HG03135 (cell line): ENCODE measurements around the gene IHH.
A peak's percentile ranks its signal among the peaks of the same experiment; 100 is the strongest.

Source experiments
- ATAC-seq: cut with Tn5 transposase; IDR thresholded peaks from one replicate; pipeline ENCODE4 v1.9.1; 2021; ENCODE audit warnings: mild to moderate bottlenecking, moderate library complexity; ENCODE audit not compliant: unreplicated experiment

Gene IHH

DNA sequence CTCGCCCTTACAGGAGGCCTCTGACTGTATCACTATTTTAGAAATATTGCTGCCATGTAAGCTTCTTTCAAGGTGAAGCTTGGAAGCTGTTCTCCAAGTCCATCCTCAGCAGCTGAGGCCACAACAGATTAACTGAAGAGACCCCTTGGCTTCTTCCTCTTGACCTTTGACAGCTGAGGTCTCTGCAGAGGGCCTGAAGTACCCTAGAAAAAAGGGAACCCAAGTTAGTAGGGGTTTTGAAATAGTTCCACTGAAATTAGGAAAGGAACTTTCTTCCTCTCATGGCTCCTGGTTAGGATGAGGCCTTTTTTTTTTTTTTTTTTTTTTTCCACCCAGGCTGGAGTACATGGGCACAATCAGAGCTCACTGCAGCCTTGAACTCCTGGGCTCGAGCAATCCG, 15.5 kb upstream of the IHH start:
- no peak for ATAC-seq

DNA sequence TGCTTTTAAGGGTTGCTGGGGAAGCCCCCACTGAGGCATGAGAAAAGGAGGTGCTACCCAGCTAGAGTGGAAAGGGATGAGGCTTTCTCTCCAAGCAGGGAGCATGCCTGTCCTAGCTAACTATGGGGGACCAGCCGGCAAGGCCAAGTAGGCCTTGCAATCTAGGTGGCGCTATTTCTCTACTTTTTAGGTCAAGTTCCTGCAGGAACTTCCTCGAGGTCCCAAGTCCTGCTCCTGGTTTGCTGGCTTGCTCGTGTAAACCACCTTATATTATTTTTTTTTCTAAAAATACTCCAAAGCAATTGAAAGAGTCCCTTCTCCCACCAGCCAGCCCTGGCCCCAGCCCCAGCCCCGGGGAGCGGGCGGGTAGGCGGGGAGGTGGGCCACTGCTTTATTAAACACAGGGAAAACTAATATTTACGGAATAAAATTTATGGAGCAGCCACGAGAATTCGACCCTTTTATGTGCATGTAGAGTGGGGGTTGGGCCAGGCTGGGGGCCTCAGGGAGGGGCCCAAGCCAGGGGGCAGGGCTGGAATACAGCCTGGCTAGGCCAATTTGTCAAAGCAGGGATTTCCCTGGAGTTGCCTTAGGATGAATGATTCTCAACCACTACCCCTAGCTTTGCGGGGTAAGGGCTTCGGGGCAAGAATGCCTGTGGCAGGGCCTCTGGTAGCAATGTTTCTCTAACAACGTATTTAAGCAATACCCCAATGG, 12.8 kb upstream of the IHH start:
- no peak for ATAC-seq

GRCh38 chr2:219072741-219073250, 12.1 kb upstream of the IHH start:
- ATAC-seq, result no peak

DNA sequence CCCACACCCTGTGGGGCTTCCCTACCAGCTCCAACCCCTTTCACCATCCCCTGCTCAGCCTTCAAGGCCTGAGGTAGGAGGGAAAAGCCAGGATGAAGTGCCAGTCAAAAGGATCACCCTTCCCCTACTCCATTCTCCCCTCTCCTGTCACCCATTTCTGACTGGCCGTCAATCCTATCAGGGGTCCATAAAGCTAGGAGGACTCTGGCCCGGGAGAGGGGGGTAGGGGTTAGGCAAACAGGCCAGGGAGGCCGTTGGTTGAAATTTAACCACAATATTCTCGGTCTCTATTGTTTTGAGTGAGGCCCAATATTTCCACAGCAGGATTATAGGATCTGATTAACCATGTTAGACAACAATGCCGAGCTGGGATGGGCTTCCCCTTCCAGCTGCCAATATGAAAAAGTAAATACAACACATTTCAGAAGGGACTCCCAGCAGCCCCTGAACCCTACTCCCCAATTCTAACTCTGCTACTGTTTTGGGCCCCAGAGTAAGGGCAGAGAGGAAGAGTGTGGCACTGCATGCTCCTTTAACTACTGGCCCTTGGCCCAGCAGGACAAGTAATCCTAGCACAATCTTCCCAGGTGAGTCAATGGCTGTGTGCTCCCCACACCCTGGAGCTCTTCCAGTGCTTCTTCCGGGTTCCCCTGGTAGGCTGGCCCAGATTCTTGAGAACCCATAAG, 10.6 kb upstream of the IHH start:
- no peak for ATAC-seq

DNA sequence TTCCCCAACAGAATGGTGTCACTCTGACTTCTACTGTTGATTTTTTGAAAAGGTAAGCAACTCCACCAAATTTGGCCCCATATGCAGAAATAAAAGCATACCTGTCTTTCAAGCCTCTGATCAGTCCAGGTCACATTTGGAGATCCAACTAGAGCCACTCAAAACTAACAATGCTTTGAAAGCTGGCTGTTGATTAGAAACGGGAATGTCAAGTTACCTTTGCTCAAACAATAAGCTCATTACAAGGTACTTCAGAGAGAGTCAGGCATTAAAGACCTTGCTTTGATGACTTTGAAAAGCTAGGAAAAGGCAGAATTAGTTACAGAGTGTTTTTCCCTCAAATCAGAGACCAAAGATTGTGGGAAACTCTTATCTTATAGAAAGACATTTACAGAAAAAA, 4.8 kb upstream of the IHH start:
- no peak for ATAC-seq

- no peak for ATAC-seq
Observed at GRCh38 chr2:219062081-219062480, 1.4 kb upstream of the IHH start.

GRCh38 chr2:219059725-219060682, 717 bp downstream of the IHH start:
- no peak for ATAC-seq

GRCh38 chr2:219059375-219059724, 1.4 kb downstream of the IHH start:
- ATAC-seq, result no peak

GRCh38 chr2:219058541-219059374, 2.0 kb downstream of the IHH start:
- ATAC-seq, result no peak

DNA sequence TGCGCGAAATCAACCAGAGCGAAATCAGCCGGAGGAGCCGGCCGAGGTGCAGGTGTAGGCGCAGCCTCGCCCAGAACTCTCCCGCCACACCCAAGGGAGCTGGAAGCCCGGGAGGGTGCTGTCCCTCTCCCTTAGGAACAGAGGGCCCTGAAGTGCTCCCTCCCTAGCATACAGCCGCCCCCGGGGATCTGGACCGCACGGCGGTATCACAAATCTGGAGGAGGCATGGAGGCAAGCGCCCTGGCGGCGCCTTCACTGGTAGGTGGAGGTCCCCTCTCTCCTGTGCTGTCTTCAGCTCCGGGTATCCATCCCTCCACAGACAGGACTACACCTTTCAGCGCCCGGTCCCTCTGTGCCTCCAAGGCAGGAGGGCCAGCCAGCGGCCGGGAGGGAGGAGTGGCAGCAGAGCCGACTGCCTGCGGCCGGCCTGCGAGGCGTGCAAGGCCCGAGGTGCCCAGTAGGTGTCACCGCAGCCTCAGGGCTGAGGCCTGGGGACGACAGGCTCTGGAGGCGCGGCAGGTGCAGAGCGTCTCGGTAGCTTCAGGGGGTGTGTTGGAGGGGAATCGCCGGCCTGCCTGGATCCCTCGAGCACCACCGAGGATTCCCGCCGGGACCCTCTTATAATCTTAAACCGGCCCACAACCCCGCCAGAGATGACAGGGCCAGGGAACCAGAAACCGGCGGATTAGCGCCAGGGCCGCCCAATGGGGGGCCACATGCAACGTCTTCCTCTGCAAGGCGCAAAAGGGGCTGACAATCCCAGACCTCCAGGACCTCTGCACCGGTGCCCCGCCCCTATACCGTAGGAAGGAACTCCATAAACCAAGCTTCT, 2.8 kb downstream of the IHH start:
- ATAC-seq, result peak; percentile 89

- no peak for ATAC-seq
Observed at GRCh38 chr2:219056896-219057708, 3.6 kb downstream of the IHH start.

- no peak for ATAC-seq
Observed at GRCh38 chr2:219056176-219056895, 4.4 kb downstream of the IHH start.

GRCh38 chr2:219054956-219055903, 5.5 kb downstream of the IHH start:
- no peak for ATAC-seq

- no peak for ATAC-seq
Observed at GRCh38 chr2:219049282-219049681, 11.4 kb downstream of the IHH start.

- ATAC-seq, result no peak
Observed at GRCh38 chr2:219045937-219046550, 14.7 kb downstream of the IHH start.

DNA sequence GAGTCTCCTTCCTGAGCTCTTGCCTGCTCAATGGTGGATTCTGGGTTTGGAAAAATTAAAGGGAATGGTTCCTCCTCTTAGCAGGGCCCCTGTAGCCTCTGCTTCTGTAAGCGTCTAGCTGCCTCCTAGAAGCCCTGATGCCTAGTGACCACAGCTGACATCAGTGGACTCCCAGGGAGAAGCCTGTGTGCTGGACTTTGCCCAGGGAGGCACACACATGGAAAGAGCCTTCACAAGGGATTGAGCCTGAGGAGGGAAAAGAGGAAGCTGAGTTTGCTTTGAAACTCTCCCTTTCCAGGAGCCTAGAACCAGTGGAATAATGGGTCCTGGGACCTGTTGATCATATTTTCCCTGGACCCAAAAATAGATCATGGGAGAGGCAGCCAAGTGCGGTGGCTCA, 18.0 kb downstream of the IHH start:
- ATAC-seq, result no peak

- ATAC-seq, result no peak
Observed at GRCh38 chr2:219042157-219042556, 18.6 kb downstream of the IHH start.
